GM12874 (cell line): ENCODE measurements around the gene CDK17.

Experiments
- CTCF ChIP-seq: IDR thresholded peaks from 2 replicates; pipeline ENCODE4 v1.5.1; 2011; ENCODE audit warnings: low read depth, mild to moderate bottlenecking, control low read depth, low read length, moderate library complexity; ENCODE audit not compliant: insufficient read depth

The CDK17 gene

GRCh38 chr12:96399919-96400630 lies at the start of gene CDK17:
TSS of gene CDK17 (minus strand) at chr12:96400439. CDS start at chr12:96334836, 65,603 bp downstream.
- peak; percentile 62 for TF ChIP-seq CTCF

GRCh38 chr12:96448300-96448699 lies 48.1 kb upstream of the CDK17 start:
- no peak for TF ChIP-seq CTCF

GRCh38 chr12:96447256-96447655 lies 47.0 kb upstream of the CDK17 start:
- no peak for TF ChIP-seq CTCF

- TF ChIP-seq CTCF: no peak
These were observed 45.7 kb upstream of the CDK17 start for GRCh38 chr12:96445691-96446583.

GRCh38 chr12:96444399-96444798 lies 44.2 kb upstream of the CDK17 start:
- no peak for TF ChIP-seq CTCF

- no peak for TF ChIP-seq CTCF
These were observed 42.7 kb upstream of the CDK17 start for GRCh38 chr12:96442906-96443305.

GRCh38 chr12:96441816-96442215 lies 41.6 kb upstream of the CDK17 start:
- no peak for TF ChIP-seq CTCF
